Nephron progenitor cell (in vitro differentiated cells): ENCODE data around the gene ITGAD.
"Not testable (repeated sequence)": the region's sequence is repeated elsewhere in the genome, so short reads cannot be mapped to it uniquely, and the experiment has no call there.

Source experiments
- DNase-seq: peaks from one replicate; pipeline ENCODE4 v3.0.0; 2021
- H3K27ac Mint-ChIP-seq: 2 replicates; pipeline ENCODE4 v1.8.0; 2021; ENCODE audit warnings: mild to moderate bottlenecking, moderate library complexity, mixed read lengths
- H3K27me3 Mint-ChIP-seq: 2 replicates; pipeline ENCODE4 v1.8.0; 2021; ENCODE audit warnings: mild to moderate bottlenecking, low read depth, mixed read lengths; ENCODE audit not compliant: poor library complexity
- H3K36me3 Mint-ChIP-seq: 2 replicates; pipeline ENCODE4 v1.8.0; 2021; ENCODE audit warnings: low read depth, mixed read lengths
- H3K4me1 Mint-ChIP-seq: 2 replicates; pipeline ENCODE4 v1.8.0; 2021; ENCODE audit warnings: mixed read lengths
- H3K4me3 Mint-ChIP-seq: 2 replicates; pipeline ENCODE4 v1.8.0; 2021; ENCODE audit warnings: mild to moderate bottlenecking, moderate library complexity, mixed read lengths
- H3K9me3 Mint-ChIP-seq: 2 replicates; pipeline ENCODE4 v1.8.0; 2021; ENCODE audit warnings: mild to moderate bottlenecking, moderate library complexity, mixed read lengths
- TF ChIP-seq, protein P1 (sequence below): fragments of 200-600 bp; sonication (generic); IDR thresholded peaks from 2 replicates; pipeline ENCODE4 v1.5.0; 2021; ENCODE audit warnings: antibody characterized with exemption

Gene ITGAD

DNA sequence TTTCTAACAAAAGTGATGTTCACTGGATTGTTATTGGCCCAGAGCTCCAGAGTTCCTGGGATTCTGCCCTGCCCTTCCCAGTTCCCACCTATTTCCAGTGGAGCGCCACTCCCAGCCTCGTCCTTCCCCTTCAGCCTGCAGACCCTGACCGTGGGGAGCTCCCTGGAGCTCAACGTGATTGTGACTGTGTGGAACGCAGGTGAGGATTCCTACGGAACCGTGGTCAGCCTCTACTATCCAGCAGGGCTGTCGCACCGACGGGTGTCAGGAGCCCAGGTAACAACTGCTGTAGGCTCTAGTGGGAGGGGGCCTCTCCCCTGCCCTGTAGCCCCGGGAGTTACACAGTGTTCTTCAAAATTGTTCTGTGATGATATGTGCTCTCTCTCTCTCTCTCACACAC, 23.2 kb downstream of the ITGAD start:
- H3K9me3 Mint-ChIP-seq, result peaks cover 8% of the 10 kb centered on the region

DNA sequence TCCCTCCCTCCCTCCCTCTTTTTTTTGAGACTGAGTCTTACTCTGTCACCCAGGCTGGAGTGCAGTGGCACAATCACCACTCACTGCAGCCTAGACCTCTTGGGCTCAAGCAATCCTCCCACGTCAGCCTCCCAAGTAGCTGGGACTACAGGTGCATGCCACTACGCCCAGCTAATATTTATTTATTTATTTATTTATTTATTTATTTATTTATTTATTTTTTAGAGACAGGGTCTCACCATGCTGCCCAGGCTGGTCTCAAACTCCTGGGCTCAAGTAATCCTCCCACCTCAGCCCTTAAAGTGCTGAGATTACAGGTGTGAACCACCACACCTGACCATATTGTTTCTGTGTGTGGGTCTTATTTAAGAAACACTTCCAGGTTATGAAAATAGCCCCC, 23.9 kb downstream of the ITGAD start:
- H3K9me3 Mint-ChIP-seq, H3K27ac Mint-ChIP-seq, DNase-seq, H3K36me3 Mint-ChIP-seq, H3K4me1 Mint-ChIP-seq, H3K4me3 Mint-ChIP-seq: not testable (repeated sequence)
- H3K27me3 Mint-ChIP-seq, result peaks cover 44% of the 10 kb centered on the region

More for the DNA sequence above, 23.2 kb downstream of the ITGAD start:
- H3K4me3 Mint-ChIP-seq, result no peak overlapping the region
- H3K36me3 Mint-ChIP-seq, result no peaks in the 10 kb centered on the region
- peaks cover 10% of the 10 kb centered on the region for H3K4me1 Mint-ChIP-seq
- H3K27ac Mint-ChIP-seq, result no peak overlapping the region
- TF ChIP-seq, protein P1, sequence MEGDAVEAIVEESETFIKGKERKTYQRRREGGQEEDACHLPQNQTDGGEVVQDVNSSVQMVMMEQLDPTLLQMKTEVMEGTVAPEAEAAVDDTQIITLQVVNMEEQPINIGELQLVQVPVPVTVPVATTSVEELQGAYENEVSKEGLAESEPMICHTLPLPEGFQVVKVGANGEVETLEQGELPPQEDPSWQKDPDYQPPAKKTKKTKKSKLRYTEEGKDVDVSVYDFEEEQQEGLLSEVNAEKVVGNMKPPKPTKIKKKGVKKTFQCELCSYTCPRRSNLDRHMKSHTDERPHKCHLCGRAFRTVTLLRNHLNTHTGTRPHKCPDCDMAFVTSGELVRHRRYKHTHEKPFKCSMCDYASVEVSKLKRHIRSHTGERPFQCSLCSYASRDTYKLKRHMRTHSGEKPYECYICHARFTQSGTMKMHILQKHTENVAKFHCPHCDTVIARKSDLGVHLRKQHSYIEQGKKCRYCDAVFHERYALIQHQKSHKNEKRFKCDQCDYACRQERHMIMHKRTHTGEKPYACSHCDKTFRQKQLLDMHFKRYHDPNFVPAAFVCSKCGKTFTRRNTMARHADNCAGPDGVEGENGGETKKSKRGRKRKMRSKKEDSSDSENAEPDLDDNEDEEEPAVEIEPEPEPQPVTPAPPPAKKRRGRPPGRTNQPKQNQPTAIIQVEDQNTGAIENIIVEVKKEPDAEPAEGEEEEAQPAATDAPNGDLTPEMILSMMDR, result no peak
- peaks cover 38% of the 10 kb centered on the region for H3K27me3 Mint-ChIP-seq
- no peak for DNase-seq

- no peaks in the 10 kb centered on the region for H3K4me1 Mint-ChIP-seq
- H3K27me3 Mint-ChIP-seq, result peaks cover 42% of the 10 kb centered on the region
- peaks cover 8% of the 10 kb centered on the region for H3K9me3 Mint-ChIP-seq
- H3K4me3 Mint-ChIP-seq, result no peak overlapping the region
- H3K27ac Mint-ChIP-seq, result no peak overlapping the region
- no peak for DNase-seq
- H3K36me3 Mint-ChIP-seq, result no peaks in the 10 kb centered on the region
- TF ChIP-seq, protein P1, result no peak
Observed at GRCh38 chr16:31417916-31418315, 24.8 kb downstream of the ITGAD start.

DNA sequence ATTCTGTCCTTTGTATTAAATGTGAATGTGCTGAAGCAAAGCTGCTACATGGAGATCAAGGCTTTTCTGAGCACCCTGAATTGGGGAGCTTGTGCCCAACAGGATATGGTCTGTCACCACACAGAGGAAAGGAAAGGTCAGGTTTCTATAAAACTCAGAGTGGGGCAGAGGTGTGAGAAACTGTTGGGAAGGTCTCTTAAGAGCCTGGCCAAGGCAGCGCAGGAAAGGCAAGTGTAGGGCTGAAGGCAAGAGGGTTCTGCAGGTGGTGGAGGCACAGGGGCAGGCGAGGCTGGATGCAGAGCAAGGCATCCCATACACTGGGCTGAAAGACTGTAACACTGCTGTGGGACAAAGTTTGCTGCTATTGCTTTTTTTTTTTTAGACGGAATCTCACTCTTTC, 26.9 kb downstream of the ITGAD start:
- H3K36me3 Mint-ChIP-seq, result no peaks in the 10 kb centered on the region
- TF ChIP-seq, protein P1, result no peak
- DNase-seq, result no peak
- no peaks in the 10 kb centered on the region for H3K4me1 Mint-ChIP-seq
- peaks cover 44% of the 10 kb centered on the region for H3K27me3 Mint-ChIP-seq
- peaks cover 8% of the 10 kb centered on the region for H3K9me3 Mint-ChIP-seq
- H3K27ac Mint-ChIP-seq, result no peak overlapping the region
- no peak overlapping the region for H3K4me3 Mint-ChIP-seq

DNA sequence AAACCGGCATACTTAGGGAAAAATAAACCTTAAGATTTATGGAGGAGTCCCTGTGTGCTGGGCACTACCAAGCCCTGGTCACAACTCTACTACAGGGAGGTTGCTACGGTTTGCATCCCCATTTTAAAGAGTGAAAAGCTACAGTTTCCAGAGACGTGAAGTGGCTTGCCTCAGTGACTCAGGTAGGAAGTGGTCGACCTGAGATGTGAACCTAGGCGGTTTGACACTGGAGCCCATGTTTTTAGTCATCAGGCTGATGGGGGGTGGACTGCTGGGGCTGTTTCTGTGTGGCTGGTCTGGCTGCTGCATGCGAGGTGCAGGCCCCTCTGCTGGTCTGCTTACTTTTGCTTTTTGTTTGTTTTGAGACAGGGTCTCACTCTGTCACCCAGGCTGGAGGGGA, 28.5 kb downstream of the ITGAD start:
- no peak for DNase-seq
- Mint-ChIP-seq H3K36me3 (no peaks in the 10 kb centered on the region), H3K27me3 (peaks cover 47% of the 10 kb centered on the region), H3K9me3 (peaks cover 8% of the 10 kb centered on the region), H3K4me1 (no peaks in the 10 kb centered on the region), H3K4me3 (no peak overlapping the region), H3K27ac (no peak overlapping the region)
- TF ChIP-seq, protein P1, result no peak

DNA sequence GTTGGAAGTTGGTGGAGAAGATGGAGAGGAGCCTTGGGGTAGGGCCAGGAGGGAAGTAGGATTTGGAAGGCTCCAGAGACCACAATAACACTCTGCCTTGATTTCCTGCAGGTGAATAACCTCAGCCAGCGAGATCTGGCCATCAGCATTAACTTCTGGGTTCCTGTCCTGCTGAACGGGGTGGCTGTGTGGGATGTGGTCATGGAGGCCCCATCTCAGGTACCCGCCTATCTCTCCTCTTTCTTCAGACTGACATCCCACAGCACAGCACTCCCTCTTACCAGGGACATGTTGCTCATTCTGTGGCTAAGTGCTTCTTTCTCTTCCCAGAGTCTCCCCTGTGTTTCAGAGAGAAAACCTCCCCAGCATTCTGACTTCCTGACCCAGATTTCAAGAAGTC, 30.1 kb downstream of the ITGAD start:
- H3K4me1 Mint-ChIP-seq, result no peaks in the 10 kb centered on the region
- no peaks in the 10 kb centered on the region for H3K36me3 Mint-ChIP-seq
- H3K27ac Mint-ChIP-seq, result no peak overlapping the region
- DNase-seq, result no peak
- H3K4me3 Mint-ChIP-seq, result no peak overlapping the region
- TF ChIP-seq, protein P1, result no peak
- H3K9me3 Mint-ChIP-seq, result peaks cover 3% of the 10 kb centered on the region
- H3K27me3 Mint-ChIP-seq, result peaks cover 49% of the 10 kb centered on the region
